Ovary (tissue), 3 donors: Measurements from ENCODE around the gene C1QTNF9.

Experiments
- CTCF ChIP-seq, 3 donors: fragments of 450-650 bp in 2 of 3; fragments of 200-600 bp in 1 of 3; IDR thresholded peaks; one replicate each; pipeline versions ENCODE4 v1.5.1 to v1.8.0; 2016 to 2022; ENCODE audit warnings: antibody characterized with exemption in 3 of 3, mild to moderate bottlenecking in 1 of 3
- POLR2A ChIP-seq: fragments of 450-650 bp; IDR thresholded peaks from one replicate; pipeline ENCODE4 v1.6.1; 2017; ENCODE audit warnings: antibody characterized with exemption, mild to moderate bottlenecking, moderate library complexity
- donor health status: DM: no; HTN: no; CAD: no.

- TF ChIP-seq CTCF (IDR thresholded peaks at IDR 0.05) = no peak
- TF ChIP-seq POLR2A = no peak
Observed at GRCh38 chr13:24355103-24355502, 45.7 kb downstream of the C1QTNF9 start.
